Measurements from ENCODE around the gene PTER. TPM values are rescaled to one million over a fixed set of nuclear protein-coding genes. Genes with fewer than 3 reads are reported as not detected.

PTER gene
- total and polyA plus RNA-seq, 9 of the 15 experiments (the other 6 are each of a cell fraction or from before 2014, with no cell fraction given) = 15.5 to 42.1 (median 28.6) TPM

- TF ChIP-seq PBX2 (CRISPR knock-in tag; IDR thresholded peaks at IDR 0.05; ENCODE audit: low read depth) (no peak), PBX2 (tag; conservative IDR thresholded peaks at IDR 0.05; ENCODE audit: low read depth) (peak; percentile 78), RAD21 (CRISPR knock-in tag; conservative IDR thresholded peaks at IDR 0.05 in 1 of 2, IDR thresholded peaks at IDR 0.05 in 1 of 2) (no peak), CTBP1 (IDR thresholded peaks at IDR 0.05; ENCODE audit: borderline replicate concordance) (no peak), NFIX (CRISPR knock-in tag; IDR thresholded peaks at IDR 0.05; ENCODE audit: low read depth) (no peak), ETV5 (CRISPR knock-in tag; IDR thresholded peaks at IDR 0.05; ENCODE audit: low read depth) (no peak), ZC3H4 (CRISPR knock-in tag; IDR thresholded peaks at IDR 0.05; ENCODE audit: borderline replicate concordance) (no peak), TSC22D4 (tag; IDR thresholded peaks at IDR 0.05) (no peak), SRSF3 (IDR thresholded peaks at IDR 0.05; ENCODE audit: insufficient read depth, low read length) (no peak), BRD4 (IDR thresholded peaks at IDR 0.05) (no peak), SMARCE1 (IDR thresholded peaks at IDR 0.05) (no peak), ZNF316 (IDR thresholded peaks at IDR 0.05) (no peak), MCM3 (IDR thresholded peaks at IDR 0.05) (no peak), USF2 (CRISPR knock-in tag; IDR thresholded peaks at IDR 0.05) (peak; percentile 39)
- TF ChIP-seq, protein P1, sequence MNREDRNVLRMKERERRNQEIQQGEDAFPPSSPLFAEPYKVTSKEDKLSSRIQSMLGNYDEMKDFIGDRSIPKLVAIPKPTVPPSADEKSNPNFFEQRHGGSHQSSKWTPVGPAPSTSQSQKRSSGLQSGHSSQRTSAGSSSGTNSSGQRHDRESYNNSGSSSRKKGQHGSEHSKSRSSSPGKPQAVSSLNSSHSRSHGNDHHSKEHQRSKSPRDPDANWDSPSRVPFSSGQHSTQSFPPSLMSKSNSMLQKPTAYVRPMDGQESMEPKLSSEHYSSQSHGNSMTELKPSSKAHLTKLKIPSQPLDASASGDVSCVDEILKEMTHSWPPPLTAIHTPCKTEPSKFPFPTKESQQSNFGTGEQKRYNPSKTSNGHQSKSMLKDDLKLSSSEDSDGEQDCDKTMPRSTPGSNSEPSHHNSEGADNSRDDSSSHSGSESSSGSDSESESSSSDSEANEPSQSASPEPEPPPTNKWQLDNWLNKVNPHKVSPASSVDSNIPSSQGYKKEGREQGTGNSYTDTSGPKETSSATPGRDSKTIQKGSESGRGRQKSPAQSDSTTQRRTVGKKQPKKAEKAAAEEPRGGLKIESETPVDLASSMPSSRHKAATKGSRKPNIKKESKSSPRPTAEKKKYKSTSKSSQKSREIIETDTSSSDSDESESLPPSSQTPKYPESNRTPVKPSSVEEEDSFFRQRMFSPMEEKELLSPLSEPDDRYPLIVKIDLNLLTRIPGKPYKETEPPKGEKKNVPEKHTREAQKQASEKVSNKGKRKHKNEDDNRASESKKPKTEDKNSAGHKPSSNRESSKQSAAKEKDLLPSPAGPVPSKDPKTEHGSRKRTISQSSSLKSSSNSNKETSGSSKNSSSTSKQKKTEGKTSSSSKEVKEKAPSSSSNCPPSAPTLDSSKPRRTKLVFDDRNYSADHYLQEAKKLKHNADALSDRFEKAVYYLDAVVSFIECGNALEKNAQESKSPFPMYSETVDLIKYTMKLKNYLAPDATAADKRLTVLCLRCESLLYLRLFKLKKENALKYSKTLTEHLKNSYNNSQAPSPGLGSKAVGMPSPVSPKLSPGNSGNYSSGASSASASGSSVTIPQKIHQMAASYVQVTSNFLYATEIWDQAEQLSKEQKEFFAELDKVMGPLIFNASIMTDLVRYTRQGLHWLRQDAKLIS (CRISPR knock-in tag; IDR thresholded peaks at IDR 0.05) = no peak
- TF ChIP-seq, protein P2, sequence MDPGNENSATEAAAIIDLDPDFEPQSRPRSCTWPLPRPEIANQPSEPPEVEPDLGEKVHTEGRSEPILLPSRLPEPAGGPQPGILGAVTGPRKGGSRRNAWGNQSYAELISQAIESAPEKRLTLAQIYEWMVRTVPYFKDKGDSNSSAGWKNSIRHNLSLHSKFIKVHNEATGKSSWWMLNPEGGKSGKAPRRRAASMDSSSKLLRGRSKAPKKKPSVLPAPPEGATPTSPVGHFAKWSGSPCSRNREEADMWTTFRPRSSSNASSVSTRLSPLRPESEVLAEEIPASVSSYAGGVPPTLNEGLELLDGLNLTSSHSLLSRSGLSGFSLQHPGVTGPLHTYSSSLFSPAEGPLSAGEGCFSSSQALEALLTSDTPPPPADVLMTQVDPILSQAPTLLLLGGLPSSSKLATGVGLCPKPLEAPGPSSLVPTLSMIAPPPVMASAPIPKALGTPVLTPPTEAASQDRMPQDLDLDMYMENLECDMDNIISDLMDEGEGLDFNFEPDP (CRISPR knock-in tag; IDR thresholded peaks at IDR 0.05) = no peak
- TF ChIP-seq, protein P3, sequence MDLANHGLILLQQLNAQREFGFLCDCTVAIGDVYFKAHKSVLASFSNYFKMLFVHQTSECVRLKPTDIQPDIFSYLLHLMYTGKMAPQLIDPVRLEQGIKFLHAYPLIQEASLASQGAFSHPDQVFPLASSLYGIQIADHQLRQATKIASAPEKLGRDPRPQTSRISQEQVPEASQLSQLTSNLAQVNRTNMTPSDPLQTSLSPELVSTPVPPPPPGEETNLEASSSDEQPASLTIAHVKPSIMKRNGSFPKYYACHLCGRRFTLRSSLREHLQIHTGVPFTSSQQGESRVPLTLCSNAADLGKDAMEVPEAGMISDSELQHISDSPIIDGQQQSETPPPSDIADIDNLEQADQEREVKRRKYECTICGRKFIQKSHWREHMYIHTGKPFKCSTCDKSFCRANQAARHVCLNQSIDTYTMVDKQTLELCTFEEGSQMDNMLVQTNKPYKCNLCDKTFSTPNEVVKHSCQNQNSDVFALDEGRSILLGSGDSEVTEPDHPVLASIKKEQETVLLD (IDR thresholded peaks at IDR 0.05) = no peak
These were observed 55.1 kb downstream of the PTER start (continued) for GRCh38 chr10:16491933-16492332.

Data from K562 (cell line).